Hair follicular keratinocyte (primary cell): ENCODE results near the gene CYB561. TPM values are rescaled to one million over a fixed set of nuclear protein-coding genes. Genes with fewer than 3 reads are reported as not detected.

Experiments used
- total RNA-seq: library from RNA; depleted of rRNA; stranded (reverse); fragments of >200 nt; gene quantifications from 2 replicates; pipeline ENCODE4 v1.2.3, GENCODE V29; 2015

The CYB561 gene, protein sequence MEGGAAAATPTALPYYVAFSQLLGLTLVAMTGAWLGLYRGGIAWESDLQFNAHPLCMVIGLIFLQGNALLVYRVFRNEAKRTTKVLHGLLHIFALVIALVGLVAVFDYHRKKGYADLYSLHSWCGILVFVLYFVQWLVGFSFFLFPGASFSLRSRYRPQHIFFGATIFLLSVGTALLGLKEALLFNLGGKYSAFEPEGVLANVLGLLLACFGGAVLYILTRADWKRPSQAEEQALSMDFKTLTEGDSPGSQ
- 21.9 and 24.1 TPM in 2 replicates for total RNA-seq

DNA sequence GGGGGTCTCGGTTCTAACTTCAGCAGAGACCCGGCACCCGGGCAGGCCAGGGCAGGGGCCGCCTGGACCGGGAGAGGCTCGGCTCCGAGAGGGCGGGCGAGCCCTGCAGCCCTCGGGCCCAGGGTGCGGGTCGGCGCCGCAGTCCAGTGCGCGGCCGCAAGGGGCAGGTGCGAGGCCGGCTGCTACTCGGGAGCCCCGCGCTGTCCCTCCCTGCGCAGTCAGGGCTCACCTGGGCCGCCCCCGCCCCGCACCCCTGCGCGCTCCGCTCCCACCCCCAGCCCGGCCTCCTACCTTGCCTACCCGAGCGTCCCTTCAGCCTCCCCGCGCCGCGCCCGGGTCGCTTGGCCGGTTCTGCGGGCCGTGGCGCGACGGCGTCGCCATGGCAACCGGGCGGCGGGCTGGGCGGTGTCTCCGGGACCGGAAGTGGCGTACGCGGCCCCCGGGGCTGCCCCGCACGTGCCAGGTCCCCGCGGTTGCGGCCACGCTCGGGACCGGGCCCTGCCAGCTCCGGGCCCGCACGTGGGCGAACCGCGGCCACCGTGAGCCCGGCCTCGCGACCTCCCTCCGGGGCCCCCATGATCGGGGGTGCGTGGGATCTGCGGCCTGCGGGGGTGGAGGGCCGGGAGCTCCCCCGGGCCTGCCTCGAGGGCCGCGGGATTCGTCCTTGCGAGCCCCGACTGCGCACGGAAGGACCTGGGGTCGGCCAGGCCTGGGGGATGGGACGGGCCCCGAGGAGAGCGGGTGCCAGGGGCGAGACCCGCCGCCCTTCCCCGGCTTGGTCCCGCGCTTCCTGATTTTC lies at the start of gene CYB561:
CYB561 (minus strand) TSS at position 353 of the 799 bp plus-strand sequence. CDS start 8,759 bp downstream, outside the sequence.

GRCh38 chr17:63476854-63477479 lies 30.9 kb upstream of the CYB561 start, which contains the start of gene ACE:
Gene ACE, plus strand, starts transcription at chr17:63477061. Its CDS starts 34 bp downstream, at chr17:63477095.

Other genes with a start within 250 kb of the CYB561 start
- gene ACE, start 30.8 kb upstream of the CYB561 start, total RNA-seq: 0.15 and 0.78 TPM in 2 replicates
- not detected in 2 replicates for gene KCNH6, start 77.1 kb upstream of the CYB561 start, total RNA-seq
- gene DCAF7, start 104.2 kb upstream of the CYB561 start, total RNA-seq: 28.4 and 31.6 TPM in 2 replicates
- gene TACO1, start 154.6 kb upstream of the CYB561 start, total RNA-seq: 15.7 and 29.0 TPM in 2 replicates
- 15.0 and 16.7 TPM in 2 replicates for gene MAP3K3, start 176.1 kb upstream of the CYB561 start, total RNA-seq